Activated naive CD8-positive, alpha-beta T cell treated with anti-CD3 and anti-CD28 coated beads, Interleukin-2, amount 50 U/mL, for 16 hours (primary cell): ENCODE results near the gene TMEM252.

Source experiments
- DNase-seq: peaks from one replicate; pipeline ENCODE4 v3.0.0-alpha.2; 2020; ENCODE audit warnings: low read depth, low spot score

The TMEM252 gene

GRCh38 chr9:68500457-68501381, 40.0 kb downstream of the TMEM252 start:
- DNase-seq = no peak

GRCh38 chr9:68498816-68499215, 41.9 kb downstream of the TMEM252 start:
- no peak for DNase-seq

GRCh38 chr9:68497629-68498028, 43.1 kb downstream of the TMEM252 start:
- no peak for DNase-seq

- no peak for DNase-seq
Observed at GRCh38 chr9:68496356-68496755, 44.3 kb downstream of the TMEM252 start.

- no peak for DNase-seq
Observed at GRCh38 chr9:68495247-68495646, 45.4 kb downstream of the TMEM252 start.

GRCh38 chr9:68493958-68494577, 46.6 kb downstream of the TMEM252 start:
- DNase-seq = no peak

- no peak for DNase-seq
Observed at GRCh38 chr9:68493541-68493940, 47.1 kb downstream of the TMEM252 start.

- DNase-seq = no peak
Observed at GRCh38 chr9:68492806-68493205, 47.9 kb downstream of the TMEM252 start.

GRCh38 chr9:68489646-68490045, 51.0 kb downstream of the TMEM252 start:
- no peak for DNase-seq

- no peak for DNase-seq
Observed at GRCh38 chr9:68488126-68488525, 52.6 kb downstream of the TMEM252 start.
